ELF-1 (cell line): Measurements from ENCODE around the gene ITGB2.

Source experiments
- DNase-seq: peaks from one replicate; pipeline ENCODE4 v3.0.0-alpha.2; 2016; ENCODE audit warnings: low read depth, low spot score

ITGB2 gene

GRCh38 chr21:44911384-44912157, 9.1 kb downstream of the ITGB2 start:
- DNase-seq, result no peak

GRCh38 chr21:44911068-44911383, 9.7 kb downstream of the ITGB2 start:
- DNase-seq, result no peak

GRCh38 chr21:44910229-44911067, 10.3 kb downstream of the ITGB2 start:
- no peak for DNase-seq

GRCh38 chr21:44909719-44910118, 11.0 kb downstream of the ITGB2 start:
- DNase-seq, result no peak

- DNase-seq, result no peak
Observed at GRCh38 chr21:44908908-44909307, 11.8 kb downstream of the ITGB2 start.

- DNase-seq, result no peak
Observed at GRCh38 chr21:44907966-44908895, 12.5 kb downstream of the ITGB2 start.

- no peak for DNase-seq
Observed at GRCh38 chr21:44907225-44907965, 13.3 kb downstream of the ITGB2 start.

- no peak for DNase-seq
Observed at GRCh38 chr21:44905728-44906090, 15.0 kb downstream of the ITGB2 start.

- DNase-seq, result no peak
Observed at GRCh38 chr21:44905016-44905727, 15.5 kb downstream of the ITGB2 start.

GRCh38 chr21:44904141-44904923, 16.4 kb downstream of the ITGB2 start:
- DNase-seq, result no peak

GRCh38 chr21:44903689-44904088, 17.0 kb downstream of the ITGB2 start:
- no peak for DNase-seq

- DNase-seq, result no peak
Observed at GRCh38 chr21:44903050-44903685, 17.5 kb downstream of the ITGB2 start.

GRCh38 chr21:44902268-44903049, 18.2 kb downstream of the ITGB2 start:
- DNase-seq, result no peak

- no peak for DNase-seq
Observed at GRCh38 chr21:44901391-44902074, 19.2 kb downstream of the ITGB2 start.

- DNase-seq, result no peak
Observed at GRCh38 chr21:44900559-44901251, 20.0 kb downstream of the ITGB2 start.

GRCh38 chr21:44899768-44900558, 20.7 kb downstream of the ITGB2 start:
- DNase-seq, result no peak
